Measurements from ENCODE around the gene PCLAF. TPM values are rescaled to one million over a fixed set of nuclear protein-coding genes. Genes with fewer than 3 reads are reported as not detected.
"Not testable (repeated sequence)": the region's sequence is repeated elsewhere in the genome, so short reads cannot be mapped to it uniquely, and the experiment has no call there.

The PCLAF gene
- polyA plus RNA-seq, 3 donors: not detected

- H3K27me3 ChIP-seq (ENCODE audit: control insufficient read depth in 2 of 2, insufficient read depth in 2 of 2, low read length in 2 of 2): no peaks in the 10 kb centered on the region
These were observed 15.5 kb upstream of the PCLAF start for GRCh38 chr15:64396789-64397188.

GRCh38 chr15:64392471-64392870, 11.2 kb upstream of the PCLAF start:
- DNase-seq; H3K27ac Mint-ChIP-seq; H3K27me3 ChIP-seq (ENCODE audit: control insufficient read depth in 2 of 2, insufficient read depth in 2 of 2, low read length in 2 of 2); H3K9me3 ChIP-seq (replicated peaks in 1 of 2; ENCODE audit: control insufficient read depth in 1 of 2, insufficient read depth in 1 of 2, low read length in 2 of 2); H3K4me3 Mint-ChIP-seq; H3K9me3 Mint-ChIP-seq; intact Hi-C loops (cut with micrococcal nuclease); H2AFZ ChIP-seq (ENCODE audit: insufficient read depth, low read depth, low read length, poor library complexity, severe bottlenecking); H3K9ac ChIP-seq (ENCODE audit: insufficient read depth, low read length, poor library complexity, severe bottlenecking); H3K27me3 Mint-ChIP-seq (ENCODE audit: low read depth in 3 of 3); H3K4me3 ChIP-seq (replicated peaks in 1 of 3; ENCODE audit: low read depth in 2 of 3, low read length in 3 of 3); H3K4me2 ChIP-seq (replicated peaks; ENCODE audit: extremely low read depth, low read length, poor library complexity, severe bottlenecking); H3K27ac ChIP-seq (ENCODE audit: low read depth in 1 of 2, low read length in 2 of 2): not testable (repeated sequence)
- Histone ChIP-seq H3K4me1 (ENCODE audit: control insufficient read depth in 1 of 2, insufficient read depth in 2 of 2, low read length in 2 of 2) (peaks cover 13 to 14% of the 10 kb centered on the region in 2 donors), H3K36me3 (replicated peaks in 1 of 2; ENCODE audit: control insufficient read depth in 1 of 2, insufficient read depth in 2 of 2, low read length in 2 of 2) (peaks cover 42 to 55% of the 10 kb centered on the region in 2 donors), H3K79me2 (ENCODE audit: insufficient read depth, low read length) (peaks cover 49% of the 10 kb centered on the region), H4K20me1 (ENCODE audit: insufficient read depth, low read length) (peaks cover 13% of the 10 kb centered on the region)
- 81% methylated on average over 3 of the region's 3 CpGs for WGBS (ENCODE audit: insufficient coverage)
- Mint-ChIP-seq H3K36me3 (peaks cover 36 to 59% of the 10 kb centered on the region in 2 donors), H3K4me1 (peaks cover 12% of the 10 kb centered on the region)

More at GRCh38 chr15:64396789-64397188, 15.5 kb upstream of the PCLAF start:
- peaks cover 75 to 93% of the 10 kb centered on the region in 2 donors for H3K36me3 ChIP-seq (replicated peaks in 1 of 2; ENCODE audit: control insufficient read depth in 1 of 2, insufficient read depth in 2 of 2, low read length in 2 of 2)
- no peaks in the 10 kb centered on the region for H3K4me1 ChIP-seq (ENCODE audit: control insufficient read depth in 1 of 2, insufficient read depth in 2 of 2, low read length in 2 of 2)
- peaks cover 11% of the 10 kb centered on the region for H3K79me2 ChIP-seq (ENCODE audit: insufficient read depth, low read length)
- TF ChIP-seq CTCF (IDR thresholded peaks at IDR 0.05): no peak
- no peak overlapping the region for H3K9ac ChIP-seq (ENCODE audit: insufficient read depth, low read length, poor library complexity, severe bottlenecking)
- no peaks in the 10 kb centered on the region for H3K9me3 ChIP-seq (replicated peaks in 1 of 2; ENCODE audit: control insufficient read depth in 1 of 2, insufficient read depth in 1 of 2, low read length in 2 of 2)
- no peak overlapping the region for H3K4me3 ChIP-seq (replicated peaks in 1 of 3; ENCODE audit: low read depth in 2 of 3, low read length in 3 of 3)
- Mint-ChIP-seq H3K27me3 (ENCODE audit: low read depth in 3 of 3) (peaks cover 0 to 1% (median 0%) of the 10 kb centered on the region in 3 donors), H3K9me3 (no peaks in the 10 kb centered on the region), H3K36me3 (peaks cover 69 to 90% of the 10 kb centered on the region in 2 donors), H3K4me3 (no peak overlapping the region), H3K4me1 (no peaks in the 10 kb centered on the region), H3K27ac (no peak overlapping the region)
- WGBS (ENCODE audit: insufficient coverage): no CpG with 5 or more reads among the region's 5 CpGs
- H4K20me1 ChIP-seq (ENCODE audit: insufficient read depth, low read length): peaks cover 9% of the 10 kb centered on the region
- no peak overlapping the region for H2AFZ ChIP-seq (ENCODE audit: insufficient read depth, low read depth, low read length, poor library complexity, severe bottlenecking)
- H3K4me2 ChIP-seq (replicated peaks; ENCODE audit: extremely low read depth, low read length, poor library complexity, severe bottlenecking): no peak overlapping the region
- DNase-seq: no peak
- no peak overlapping the region for H3K27ac ChIP-seq (ENCODE audit: low read depth in 1 of 2, low read length in 2 of 2)
- intact Hi-C loops (cut with micrococcal nuclease): no loop called here

Measured in CD14-positive monocyte (primary cell).